HCT116 (cell line): Measurements from ENCODE around the gene KIF13A.

Source experiments
- CTCF ChIP-seq, 3 experiments: fragments of 200-600 bp in 1 of 3; sonication (generic) in 1 of 3; IDR thresholded peaks in 2 of 3; conservative IDR thresholded peaks in 1 of 3; 2 replicates each; pipeline ENCODE4 v1.5.1; 2012 to 2017; ENCODE audit warnings: low read depth in 2 of 3, low read length in 2 of 3, antibody characterized with exemption in 1 of 3, borderline replicate concordance in 1 of 3, control low read depth in 1 of 3, mild to moderate bottlenecking in 1 of 3, mixed read lengths in 1 of 3, mixed run types in 1 of 3, moderate library complexity in 1 of 3; ENCODE audit not compliant: insufficient read depth in 1 of 3
- EZH2 ChIP-seq: fragments of 200-600 bp; sonication (generic); IDR thresholded peaks from 2 replicates; pipeline ENCODE4 v1.6.1; 2017; ENCODE audit warnings: antibody characterized with exemption, mixed run types
- MAX ChIP-seq: IDR thresholded peaks from 2 replicates; pipeline ENCODE4 v1.6.1; 2012
- POLR2A ChIP-seq: IDR thresholded peaks from 2 replicates; pipeline ENCODE4 v1.7.0; 2011; ENCODE audit warnings: borderline replicate concordance; ENCODE audit not compliant: insufficient read depth, insufficient read length; ENCODE audit errors: extremely low read depth
- POLR2AphosphoS5 ChIP-seq: IDR thresholded peaks from 2 replicates; pipeline ENCODE4 v1.6.1; 2011; ENCODE audit warnings: mild to moderate bottlenecking, low read depth, low read length, moderate library complexity
- RAD21 ChIP-seq: IDR thresholded peaks from 2 replicates; pipeline ENCODE4 v1.6.1; 2012; ENCODE audit warnings: low read depth, mild to moderate bottlenecking
- REST ChIP-seq: IDR thresholded peaks from 2 replicates; pipeline ENCODE4 v1.6.1; 2012; ENCODE audit warnings: low read depth

- no peak for TF ChIP-seq CTCF (IDR thresholded peaks at IDR 0.05 in 2 of 3, conservative IDR thresholded peaks at IDR 0.05 in 1 of 3; ENCODE audit: borderline replicate concordance in 1 of 3, insufficient read depth in 1 of 3, low read depth in 2 of 3, low read length in 2 of 3)
- TF ChIP-seq RAD21: no peak
- TF ChIP-seq POLR2AphosphoS5: no peak
- no peak for TF ChIP-seq EZH2
- no peak for TF ChIP-seq POLR2A
- TF ChIP-seq MAX: no peak
- no peak for TF ChIP-seq REST
These were observed 272.3 kb downstream of the KIF13A start for GRCh38 chr6:17714879-17715851.
